GM10248 (cell line): ENCODE data around the gene CCL26.

Experiments used
- CTCF ChIA-PET: fragments of 300-600 bp; sonication (Branson Sonifier 250); formaldehyde crosslinking; extraction: SDS; loops from one replicate; lab custom pipeline; 2021; ENCODE audit warnings: antibody characterized with exemption; lab: Yijun Ruan, JAX
- POLR2A ChIA-PET: fragments of 350-650 bp; sonication (Branson Sonifier 250); formaldehyde crosslinking; extraction: SDS; loops from one replicate; lab custom pipeline; 2020; ENCODE audit warnings: antibody characterized with exemption; lab: Yijun Ruan, JAX
- DNase-seq: peaks from one replicate; pipeline ENCODE4 v3.0.0; 2012; ENCODE audit errors: extremely low spot score
- TF ChIP-seq, protein P1 (sequence below): IDR thresholded peaks from 2 replicates; pipeline ENCODE4 v1.5.1; 2012; ENCODE audit warnings: mild to moderate bottlenecking, low read depth; ENCODE audit errors: extremely low read depth, missing control alignments, control extremely low read depth

Gene CCL26

DNA sequence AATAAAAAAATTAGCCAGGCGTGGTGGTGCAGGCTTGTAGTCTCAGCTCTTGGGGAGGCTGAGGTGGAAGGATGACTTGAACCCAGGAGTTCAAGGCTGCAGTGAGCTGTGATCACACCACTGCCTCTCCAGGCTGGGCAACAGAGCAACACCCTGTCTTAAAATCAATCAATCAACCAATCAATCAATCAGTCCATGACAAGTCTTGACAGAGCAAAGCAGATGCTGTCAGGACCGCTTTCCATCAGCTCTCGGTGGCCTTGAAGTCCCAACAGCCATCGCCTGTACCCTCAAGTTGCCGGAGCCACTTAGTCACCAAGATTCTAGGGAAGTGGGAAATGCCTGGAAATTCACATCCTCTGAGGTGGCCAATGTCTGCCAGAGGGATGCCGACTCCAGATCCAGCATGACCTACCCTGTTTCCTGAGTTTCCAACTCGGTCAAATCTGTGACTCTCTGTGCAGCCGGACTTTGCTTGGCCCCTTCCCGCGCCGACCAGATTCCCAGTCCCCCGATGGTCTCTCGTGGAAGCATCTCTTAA lies 42.5 kb upstream of the CCL26 start:
- no peak for DNase-seq
- TF ChIP-seq, protein P1, sequence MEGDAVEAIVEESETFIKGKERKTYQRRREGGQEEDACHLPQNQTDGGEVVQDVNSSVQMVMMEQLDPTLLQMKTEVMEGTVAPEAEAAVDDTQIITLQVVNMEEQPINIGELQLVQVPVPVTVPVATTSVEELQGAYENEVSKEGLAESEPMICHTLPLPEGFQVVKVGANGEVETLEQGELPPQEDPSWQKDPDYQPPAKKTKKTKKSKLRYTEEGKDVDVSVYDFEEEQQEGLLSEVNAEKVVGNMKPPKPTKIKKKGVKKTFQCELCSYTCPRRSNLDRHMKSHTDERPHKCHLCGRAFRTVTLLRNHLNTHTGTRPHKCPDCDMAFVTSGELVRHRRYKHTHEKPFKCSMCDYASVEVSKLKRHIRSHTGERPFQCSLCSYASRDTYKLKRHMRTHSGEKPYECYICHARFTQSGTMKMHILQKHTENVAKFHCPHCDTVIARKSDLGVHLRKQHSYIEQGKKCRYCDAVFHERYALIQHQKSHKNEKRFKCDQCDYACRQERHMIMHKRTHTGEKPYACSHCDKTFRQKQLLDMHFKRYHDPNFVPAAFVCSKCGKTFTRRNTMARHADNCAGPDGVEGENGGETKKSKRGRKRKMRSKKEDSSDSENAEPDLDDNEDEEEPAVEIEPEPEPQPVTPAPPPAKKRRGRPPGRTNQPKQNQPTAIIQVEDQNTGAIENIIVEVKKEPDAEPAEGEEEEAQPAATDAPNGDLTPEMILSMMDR, result no peak
- POLR2A ChIA-PET, result no interaction called here
- CTCF ChIA-PET, result interaction anchor here (2.5 kb wide), 1 partner anchor 52 kb away, joined by 7 read pairs; no protein-coding TSS in a partner anchor

DNA sequence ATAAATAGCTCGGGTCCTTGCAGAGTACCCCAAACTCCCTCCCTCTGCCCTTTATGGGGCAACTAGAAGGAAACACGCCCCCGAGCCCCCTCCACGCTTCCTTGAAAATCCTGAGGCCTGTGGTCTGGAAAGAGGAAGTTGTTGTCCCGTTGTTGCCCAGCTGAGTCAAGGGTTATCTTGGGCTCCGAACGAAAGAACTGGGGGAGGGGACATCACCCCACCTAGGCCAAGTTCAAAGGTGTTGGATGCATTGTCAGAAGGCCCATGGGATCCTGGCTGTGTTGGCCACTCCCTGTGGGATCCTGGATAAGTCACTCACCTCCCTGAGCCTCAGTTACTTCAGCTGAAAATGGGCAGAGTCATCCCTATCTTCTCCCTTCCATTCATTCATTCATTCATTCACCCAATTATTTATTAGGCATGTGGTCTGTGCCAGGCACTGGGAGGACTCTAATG lies 41.8 kb upstream of the CCL26 start, which contains the start of gene CCL24:
Gene CCL24, minus strand, starts transcription at position 26 of the 456 bp plus-strand sequence. CDS start 91 bp downstream, outside the sequence.
- TF ChIP-seq, protein P1, result no peak
- no peak for DNase-seq
- CTCF ChIA-PET, result interaction anchor here (2.5 kb wide), 1 partner anchor 52 kb away, joined by 7 read pairs; no protein-coding TSS in a partner anchor
- POLR2A ChIA-PET, result no interaction called here

DNA sequence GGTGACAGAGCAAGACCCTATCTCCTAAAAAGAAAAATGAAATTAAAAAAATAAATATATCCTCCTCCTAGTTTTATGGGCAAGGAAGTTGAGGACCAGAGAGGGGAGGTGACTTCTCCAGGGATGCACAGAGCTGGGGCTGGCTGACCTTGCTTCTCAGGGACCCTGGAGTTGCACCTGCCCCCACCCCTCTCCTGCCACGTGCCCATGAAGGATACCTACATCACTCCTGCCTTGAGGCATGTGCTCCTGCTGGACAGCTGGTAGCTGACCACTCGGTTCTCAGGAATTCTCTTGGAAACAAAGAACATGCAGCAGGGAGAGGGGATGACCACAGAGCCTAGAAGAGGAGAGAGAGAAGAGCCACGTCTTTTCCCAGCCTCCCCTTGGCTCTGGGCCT lies 41.1 kb upstream of the CCL26 start:
- ChIA-PET POLR2A (no interaction called here), CTCF (interaction anchor here (2.5 kb wide), 1 partner anchor 51 kb away, joined by 7 read pairs; no protein-coding TSS in a partner anchor)
- no peak for DNase-seq
- TF ChIP-seq, protein P1, result no peak

DNA sequence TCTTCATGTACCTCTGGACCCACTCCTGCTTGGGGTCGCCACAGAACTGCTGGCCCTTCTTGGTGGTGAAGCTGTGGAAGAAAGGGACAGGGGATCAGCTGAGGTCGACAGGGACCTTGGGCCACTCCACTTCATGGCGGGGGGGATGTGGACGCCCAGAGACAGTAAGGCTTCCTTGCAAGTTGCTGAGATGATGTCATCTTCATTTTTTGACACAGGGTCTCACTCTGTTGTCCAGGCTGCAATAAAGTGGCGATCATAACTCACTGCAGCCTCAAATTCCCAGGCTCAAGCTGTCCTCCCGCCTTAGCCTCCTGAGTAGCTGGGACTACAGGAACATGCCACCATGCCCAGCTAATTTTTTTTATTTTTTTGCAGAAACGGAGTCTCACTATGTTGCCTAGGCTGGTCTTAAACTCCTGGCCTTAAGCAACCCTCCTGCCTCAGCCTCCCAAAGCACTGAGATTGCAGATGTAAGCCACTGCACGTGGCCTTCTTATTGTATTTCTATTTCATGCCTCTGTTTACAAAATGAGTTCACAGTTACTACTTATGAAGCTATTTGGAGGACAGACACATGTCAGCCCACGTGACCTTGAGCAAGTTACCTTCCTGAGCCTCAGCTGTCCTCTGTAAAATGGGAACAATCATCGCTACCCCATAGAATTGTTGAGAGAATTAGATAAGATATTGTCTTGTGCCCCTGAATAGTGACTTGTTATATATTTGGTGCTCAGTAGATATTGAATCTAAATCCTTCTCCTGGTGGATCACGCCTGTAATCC lies 40.1 kb upstream of the CCL26 start:
- TF ChIP-seq, protein P1, result no peak
- CTCF ChIA-PET, result interaction anchor here (1.2 kb wide), 1 partner anchor 208 kb away, joined by 3 read pairs; no protein-coding TSS in a partner anchor
- DNase-seq, result no peak
- POLR2A ChIA-PET, result no interaction called here

- no peak for DNase-seq
- ChIA-PET CTCF (no interaction called here), POLR2A (no interaction called here)
- TF ChIP-seq, protein P1, result no peak
Observed at GRCh38 chr7:75809396-75809795, 37.4 kb upstream of the CCL26 start.

- POLR2A ChIA-PET, result no interaction called here
- no peak for DNase-seq
- TF ChIP-seq, protein P1, result no peak
- CTCF ChIA-PET, result no interaction called here
Observed at GRCh38 chr7:75808106-75808505, 36.1 kb upstream of the CCL26 start.
